NT2/D1 (cell line): Measurements from ENCODE around the gene PCDHAC2.

Experiments used
- SUZ12 ChIP-seq: IDR thresholded peaks from 2 replicates; pipeline ENCODE4 v1.6.1; 2011; ENCODE audit not compliant: insufficient read length, insufficient read depth; ENCODE audit errors: extremely low read depth
- YY1 ChIP-seq: IDR thresholded peaks from 2 replicates; pipeline ENCODE4 v1.6.1; 2011; ENCODE audit not compliant: insufficient read length, insufficient read depth
- ZNF274 ChIP-seq: IDR thresholded peaks from 2 replicates; pipeline ENCODE4 v1.6.1; 2011; ENCODE audit warnings: mild to moderate bottlenecking, low read depth, low read length

GRCh38 chr5:140926443-140927227 is 39.6 kb upstream of the PCDHAC2 start:
- TF ChIP-seq ZNF274 (no peak), YY1 (no peak), SUZ12 (no peak)
